ENCODE measurements around the gene DDB1.

DNA sequence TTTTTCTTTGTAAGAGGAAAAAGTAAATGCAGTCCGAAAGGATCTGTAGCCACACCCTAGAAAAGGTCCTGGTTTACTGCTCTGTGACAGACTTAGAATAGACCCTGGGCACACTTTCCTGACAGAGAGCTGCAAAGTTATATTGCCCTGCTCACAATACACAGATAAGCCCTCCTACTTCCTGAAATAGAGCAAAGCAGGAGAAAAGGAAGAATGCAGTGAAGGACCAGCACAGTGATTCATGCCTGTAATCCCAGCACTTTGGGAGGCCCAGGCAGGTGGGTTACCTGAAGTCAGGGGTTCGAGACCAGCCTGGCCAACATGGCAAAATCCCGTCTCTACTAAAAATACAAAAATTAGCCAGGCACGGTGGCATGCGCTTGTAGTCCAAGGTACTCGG, 26.6 kb upstream of the DDB1 start:
- TF ChIP-seq, protein P1, sequence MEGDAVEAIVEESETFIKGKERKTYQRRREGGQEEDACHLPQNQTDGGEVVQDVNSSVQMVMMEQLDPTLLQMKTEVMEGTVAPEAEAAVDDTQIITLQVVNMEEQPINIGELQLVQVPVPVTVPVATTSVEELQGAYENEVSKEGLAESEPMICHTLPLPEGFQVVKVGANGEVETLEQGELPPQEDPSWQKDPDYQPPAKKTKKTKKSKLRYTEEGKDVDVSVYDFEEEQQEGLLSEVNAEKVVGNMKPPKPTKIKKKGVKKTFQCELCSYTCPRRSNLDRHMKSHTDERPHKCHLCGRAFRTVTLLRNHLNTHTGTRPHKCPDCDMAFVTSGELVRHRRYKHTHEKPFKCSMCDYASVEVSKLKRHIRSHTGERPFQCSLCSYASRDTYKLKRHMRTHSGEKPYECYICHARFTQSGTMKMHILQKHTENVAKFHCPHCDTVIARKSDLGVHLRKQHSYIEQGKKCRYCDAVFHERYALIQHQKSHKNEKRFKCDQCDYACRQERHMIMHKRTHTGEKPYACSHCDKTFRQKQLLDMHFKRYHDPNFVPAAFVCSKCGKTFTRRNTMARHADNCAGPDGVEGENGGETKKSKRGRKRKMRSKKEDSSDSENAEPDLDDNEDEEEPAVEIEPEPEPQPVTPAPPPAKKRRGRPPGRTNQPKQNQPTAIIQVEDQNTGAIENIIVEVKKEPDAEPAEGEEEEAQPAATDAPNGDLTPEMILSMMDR (IDR thresholded peaks at IDR 0.05; ENCODE audit: low read length): no peak
- no peak for TF ChIP-seq EZH2 (IDR thresholded peaks at IDR 0.05; ENCODE audit: borderline replicate concordance, low read length)

Measured in OCI-LY1 (cell line).